Liver (tissue), 3 donors: ENCODE measurements around the gene PARL.

ENCODE experiments used
- ATF3 ChIP-seq: IDR thresholded peaks from 2 replicates; pipeline ENCODE4 v1.6.1; 2016; ENCODE audit warnings: antibody characterized with exemption
- CTCF ChIP-seq: fragments of 150-350 bp; IDR thresholded peaks from 2 replicates; pipeline ENCODE4 v1.5.1; 2017; ENCODE audit warnings: improper control_type of control experiment, low read depth, low read length; ENCODE audit not compliant: missing input control
- GABPA ChIP-seq, 2 donors: IDR thresholded peaks in 1 of 2; conservative IDR thresholded peaks in 1 of 2; 2 replicates each; pipeline ENCODE4 v1.6.1; 2016; ENCODE audit warnings: antibody characterized with exemption in 2 of 2, mild to moderate bottlenecking in 1 of 2, moderate library complexity in 1 of 2
- HNF4G ChIP-seq: IDR thresholded peaks from 2 replicates; pipeline ENCODE4 v1.6.1; 2016; ENCODE audit warnings: antibody characterized with exemption
- JUND ChIP-seq, 2 donors: IDR thresholded peaks; 2 replicates each; pipeline ENCODE4 v1.6.1; 2016; ENCODE audit warnings: antibody characterized with exemption in 2 of 2
- MAX ChIP-seq: IDR thresholded peaks from 2 replicates; pipeline ENCODE4 v1.6.1; 2016; ENCODE audit warnings: antibody characterized with exemption
- RAD21 ChIP-seq, 2 donors: IDR thresholded peaks; 2 replicates each; pipeline ENCODE4 v1.6.1; 2016; ENCODE audit warnings: antibody characterized with exemption in 2 of 2, mild to moderate bottlenecking in 2 of 2
- REST ChIP-seq: IDR thresholded peaks from 2 replicates; pipeline ENCODE4 v1.6.1; 2016; ENCODE audit warnings: antibody characterized with exemption, mild to moderate bottlenecking
- RXRA ChIP-seq, 2 donors: IDR thresholded peaks; 2 replicates each; pipeline ENCODE4 v1.6.1; 2017 to 2018; ENCODE audit warnings: antibody characterized with exemption in 2 of 2, mild to moderate bottlenecking in 1 of 2
- SP1 ChIP-seq: IDR thresholded peaks from 2 replicates; pipeline ENCODE4 v1.6.1; 2018; ENCODE audit warnings: antibody characterized with exemption, mild to moderate bottlenecking
- TAF1 ChIP-seq: conservative IDR thresholded peaks from 2 replicates; pipeline ENCODE4 v1.6.1; 2016; ENCODE audit warnings: antibody characterized with exemption, mild to moderate bottlenecking
- YY1 ChIP-seq: IDR thresholded peaks from 2 replicates; pipeline ENCODE4 v1.6.1; 2016; ENCODE audit warnings: antibody characterized with exemption, mild to moderate bottlenecking
- ZBTB33 ChIP-seq: IDR thresholded peaks from 2 replicates; pipeline ENCODE4 v1.6.1; 2016; ENCODE audit warnings: antibody characterized with exemption
- donor health status: healthy.
- donor health status: healthy.

- TF ChIP-seq MAX = no peak
- TF ChIP-seq REST = no peak
- no peak for TF ChIP-seq CTCF
- TF ChIP-seq ATF3 = no peak
- no peak for TF ChIP-seq YY1
- TF ChIP-seq TAF1 = no peak
- no peak for TF ChIP-seq GABPA (IDR thresholded peaks at IDR 0.05 in 1 of 2, conservative IDR thresholded peaks at IDR 0.05 in 1 of 2)
- TF ChIP-seq RAD21 (IDR thresholded peaks at IDR 0.05) = no peak
- no peak for TF ChIP-seq JUND (IDR thresholded peaks at IDR 0.05)
- TF ChIP-seq HNF4G = no peak
- no peak for TF ChIP-seq ZBTB33
- TF ChIP-seq RXRA (IDR thresholded peaks at IDR 0.05) = no peak
- TF ChIP-seq SP1 = no peak
Measured at GRCh38 chr3:183933160-183933559, 48.5 kb upstream of the PARL start.
